GM19455 (cell line): Measurements from ENCODE around the gene LPCAT4.

Experiments used
- ATAC-seq: cut with Tn5 transposase; IDR thresholded peaks from one replicate; pipeline ENCODE4 v1.9.1; 2021; ENCODE audit not compliant: unreplicated experiment

LPCAT4 gene

DNA sequence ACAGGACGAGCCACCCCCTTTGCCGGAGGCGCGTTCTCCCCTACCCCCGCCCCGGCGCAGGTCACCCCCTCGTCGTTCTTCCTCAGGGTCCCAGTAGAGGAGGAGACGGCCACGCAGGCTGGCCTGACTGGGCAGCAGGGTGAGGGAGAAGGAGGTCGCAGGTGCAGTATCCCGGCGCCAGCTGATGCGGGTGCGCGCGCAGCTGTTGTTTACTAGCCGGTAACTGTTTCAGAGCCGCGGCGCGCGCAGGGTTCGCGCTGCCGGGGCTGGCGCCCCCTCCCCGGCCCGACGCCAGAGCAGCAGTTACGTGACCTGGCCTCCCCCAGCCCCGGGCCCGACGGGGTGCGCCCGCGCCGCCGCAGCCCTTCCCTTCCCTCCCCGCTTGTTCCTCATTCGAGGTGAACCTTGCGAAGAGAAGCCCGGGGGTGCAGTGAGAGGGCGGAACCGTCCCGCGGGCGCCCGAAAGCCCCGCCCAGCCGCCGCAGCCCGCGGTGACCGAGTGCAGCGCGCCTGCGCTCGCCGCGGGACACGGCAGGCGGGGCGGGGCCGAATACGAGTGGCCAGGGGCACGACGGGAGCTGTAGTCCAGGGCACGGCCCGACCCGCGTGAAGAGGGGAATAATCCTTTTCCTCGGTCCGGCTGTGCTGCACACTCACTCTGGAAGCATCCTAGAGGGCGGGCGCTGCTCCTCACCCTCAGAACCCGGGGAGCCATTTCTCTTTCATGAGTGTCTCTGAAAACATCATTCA, 29.3 kb downstream of the LPCAT4 start, which contains the start of gene SLC12A6:
TSS of gene SLC12A6 (minus strand) at position 225 of the 750 bp plus-strand sequence. CDS start 1,101 bp downstream, outside the sequence.
- peak; percentile 71 for ATAC-seq

DNA sequence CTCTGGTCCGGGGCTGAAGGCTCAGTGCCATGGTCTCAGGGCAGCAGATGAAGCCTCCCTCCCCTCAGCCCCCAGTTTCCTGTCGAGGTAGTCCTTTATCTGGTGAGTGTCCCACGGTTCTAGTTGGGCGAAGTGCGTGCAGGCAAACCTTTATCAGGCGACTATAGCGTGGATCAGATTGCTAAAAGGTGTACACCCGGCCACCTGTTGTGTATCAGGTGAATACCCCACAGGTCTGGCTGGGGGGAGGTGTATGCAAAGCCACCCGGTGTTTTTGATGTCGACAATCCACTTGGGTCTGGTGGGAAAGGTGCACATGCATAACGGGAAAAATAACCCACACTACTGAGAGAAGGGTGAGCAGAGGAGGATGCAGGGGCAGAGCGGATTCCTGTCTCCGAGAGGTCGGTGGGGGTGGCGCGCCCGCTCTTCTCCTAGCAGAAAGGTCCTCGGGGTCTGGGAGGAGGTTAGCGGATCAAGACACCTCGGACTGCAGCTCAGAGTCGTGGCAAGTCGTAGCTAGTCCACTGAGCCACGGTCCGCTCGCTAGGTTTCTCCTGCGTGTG, 29.9 kb downstream of the LPCAT4 start:
- peak; percentile 14 for ATAC-seq

DNA sequence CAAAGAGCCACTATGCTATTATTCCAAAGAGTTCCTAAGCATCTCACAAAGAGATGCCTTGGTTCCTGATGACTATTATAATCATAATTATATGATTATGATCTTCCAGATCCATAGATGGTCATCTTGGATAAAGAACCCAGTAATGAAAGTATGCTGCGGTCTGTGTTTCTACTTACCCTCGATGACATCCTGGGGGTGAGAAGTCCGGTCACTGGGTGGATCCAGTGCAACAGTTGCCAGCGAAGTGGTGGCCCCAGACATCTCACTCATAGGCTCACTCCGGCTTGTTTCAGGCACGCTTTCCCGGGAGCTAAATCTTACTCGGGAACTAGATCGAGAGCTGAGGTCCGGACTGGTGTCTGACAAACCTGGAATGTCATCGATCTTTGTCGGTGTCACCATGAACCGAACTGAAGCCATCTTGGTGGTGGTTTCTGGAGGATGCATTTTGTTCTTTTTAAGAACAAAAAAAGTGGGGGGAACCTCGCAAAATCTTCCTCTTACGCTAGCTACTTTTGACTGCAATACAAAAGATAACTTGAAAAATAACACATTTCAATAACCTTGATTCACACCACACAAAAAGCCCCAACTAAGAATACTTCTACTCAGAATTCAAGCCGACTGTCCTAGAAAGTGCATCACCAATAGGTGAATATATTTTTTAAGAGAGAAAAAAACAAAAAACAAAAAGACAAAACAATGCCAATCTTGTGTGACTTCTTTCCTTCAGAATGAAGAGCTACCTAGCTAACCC, 30.6 kb downstream of the LPCAT4 start:
- no peak for ATAC-seq

DNA sequence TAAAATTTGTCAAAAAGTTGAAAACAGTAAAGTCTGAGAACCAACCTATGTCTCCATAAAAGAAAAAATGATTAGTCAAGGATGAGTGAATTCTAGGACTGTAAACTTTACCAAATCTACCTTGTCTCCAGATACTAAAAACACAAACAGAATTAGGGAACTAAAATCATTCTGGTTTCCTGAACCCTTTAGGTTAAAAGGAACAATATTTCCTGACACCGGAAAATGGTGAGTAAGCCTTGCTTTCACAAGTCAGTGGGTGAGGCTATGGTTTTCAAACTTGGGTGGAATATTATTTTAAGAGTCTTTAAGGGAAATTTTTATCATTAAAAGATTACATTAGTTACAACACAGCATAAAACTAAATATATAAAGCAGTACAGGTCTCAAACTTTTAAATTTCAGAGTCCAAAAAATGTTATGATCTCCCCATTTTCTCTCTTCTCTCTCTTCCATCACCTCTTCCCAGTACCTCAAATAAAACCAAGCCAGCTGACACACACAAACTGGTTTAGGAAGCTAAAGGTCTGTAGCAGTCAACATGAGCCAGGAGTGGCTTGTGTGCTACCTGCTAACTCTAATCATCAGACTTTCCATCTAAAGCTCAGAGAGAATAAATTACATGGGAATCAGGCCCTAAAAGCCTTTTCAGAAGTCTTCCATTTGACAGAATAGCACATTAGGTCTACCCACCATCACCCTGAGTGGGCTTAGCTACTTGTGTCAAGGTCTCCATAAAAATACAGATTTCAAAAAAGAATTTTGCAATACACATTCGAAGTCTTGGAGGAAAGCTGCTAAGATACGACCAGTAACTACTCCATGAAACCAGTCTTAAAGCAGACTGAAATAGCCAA, 31.6 kb downstream of the LPCAT4 start:
- ATAC-seq = no peak

DNA sequence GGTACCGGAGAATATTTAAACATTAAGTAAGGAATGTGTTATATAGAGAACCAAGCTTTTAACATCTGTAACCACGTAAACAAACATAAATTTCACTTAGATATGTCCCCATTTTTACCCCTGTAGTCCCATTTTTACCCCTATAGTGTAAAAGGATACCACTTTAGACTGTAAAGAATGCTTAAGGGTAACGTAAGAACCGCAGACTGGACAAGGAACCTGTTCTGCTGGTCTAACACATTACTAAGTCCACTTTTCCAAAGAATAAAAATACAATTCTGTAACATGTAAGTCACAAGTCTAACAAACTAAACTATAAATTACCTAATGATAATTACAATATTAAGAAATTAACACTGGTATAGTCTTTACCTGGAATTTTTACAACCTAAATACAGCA, 32.3 kb downstream of the LPCAT4 start:
- ATAC-seq = no peak

DNA sequence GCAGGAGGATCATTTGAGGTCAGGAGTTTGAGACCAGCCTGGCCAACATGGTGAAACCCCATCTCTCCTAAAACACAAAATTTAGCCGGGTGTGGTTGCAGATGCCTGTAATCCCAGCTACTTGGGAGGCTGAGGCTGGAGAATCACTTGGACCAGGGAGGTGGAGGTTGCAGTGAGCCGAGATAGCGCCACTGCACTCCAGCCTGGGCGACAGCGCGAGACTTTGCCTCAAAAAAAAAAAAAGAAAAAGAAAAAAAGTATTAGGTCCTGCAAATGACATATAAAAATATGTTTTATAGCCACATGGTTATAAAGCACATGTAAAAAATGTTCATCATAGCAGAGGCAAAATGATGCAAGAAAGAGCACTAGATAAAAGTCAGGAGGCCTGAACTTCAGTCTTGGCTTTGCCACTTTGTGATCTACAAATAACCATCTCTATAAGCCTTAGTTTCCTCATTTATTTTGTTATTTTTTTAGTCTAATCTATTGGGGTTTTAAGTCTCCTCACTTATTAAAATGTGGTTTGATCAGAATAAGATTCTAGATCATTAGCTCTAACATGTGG, 34.4 kb downstream of the LPCAT4 start:
- ATAC-seq = no peak

DNA sequence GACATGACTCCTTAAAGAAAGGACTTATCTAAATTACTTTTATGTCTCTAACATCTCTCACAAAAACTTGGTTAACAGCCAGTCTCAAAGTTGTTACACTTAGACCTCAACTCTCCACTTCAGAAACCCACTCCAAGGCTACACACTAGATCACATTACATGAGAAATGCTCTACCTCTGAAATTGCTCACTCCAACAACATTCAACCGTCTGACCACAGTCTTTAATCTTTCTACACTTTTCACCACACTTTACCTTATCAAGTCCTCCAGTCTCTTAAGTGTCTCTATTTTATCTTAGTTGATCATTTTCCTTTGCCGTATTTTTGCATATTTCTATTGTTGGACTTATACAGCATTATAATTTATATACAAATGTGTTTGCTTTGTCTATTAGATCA, 35.2 kb downstream of the LPCAT4 start:
- no peak for ATAC-seq

DNA sequence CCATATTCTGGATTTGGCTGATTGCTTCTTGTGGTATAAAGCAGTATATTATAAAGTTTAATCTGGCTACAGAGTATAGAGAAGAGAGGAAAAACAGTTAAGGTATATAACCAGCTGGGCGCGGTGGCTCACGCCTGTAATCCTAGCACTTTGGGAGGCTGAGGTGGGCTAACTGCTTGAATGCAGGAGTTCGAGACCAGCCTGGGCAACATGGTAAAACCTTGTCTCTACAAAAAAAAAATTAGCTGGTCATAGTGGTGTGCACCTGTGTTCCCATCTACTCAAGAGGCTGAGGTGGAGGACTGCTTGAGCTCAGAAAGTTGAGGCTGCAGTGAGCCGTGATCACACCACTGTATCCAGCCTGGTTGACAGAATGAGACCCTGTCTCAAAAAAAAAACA, 36.7 kb downstream of the LPCAT4 start:
- no peak for ATAC-seq

DNA sequence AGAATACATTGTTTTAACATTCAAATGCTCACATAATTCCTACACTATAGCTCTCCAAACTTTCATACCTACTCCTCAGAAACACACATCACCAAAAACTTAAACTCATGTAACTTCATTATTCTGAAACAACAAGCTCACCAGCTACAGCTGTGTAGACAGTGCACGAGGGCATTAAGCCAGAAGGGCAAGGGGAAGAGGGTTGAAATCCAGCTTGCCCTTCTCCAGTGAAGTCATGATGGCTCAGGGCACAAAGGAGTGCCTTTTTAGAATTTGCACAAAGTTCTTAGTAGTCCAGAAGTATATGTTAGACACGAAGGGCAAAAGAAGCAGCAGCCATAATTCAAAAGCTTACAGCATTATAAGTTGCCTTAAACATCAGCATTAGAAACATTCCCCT, 38.0 kb downstream of the LPCAT4 start:
- no peak for ATAC-seq

DNA sequence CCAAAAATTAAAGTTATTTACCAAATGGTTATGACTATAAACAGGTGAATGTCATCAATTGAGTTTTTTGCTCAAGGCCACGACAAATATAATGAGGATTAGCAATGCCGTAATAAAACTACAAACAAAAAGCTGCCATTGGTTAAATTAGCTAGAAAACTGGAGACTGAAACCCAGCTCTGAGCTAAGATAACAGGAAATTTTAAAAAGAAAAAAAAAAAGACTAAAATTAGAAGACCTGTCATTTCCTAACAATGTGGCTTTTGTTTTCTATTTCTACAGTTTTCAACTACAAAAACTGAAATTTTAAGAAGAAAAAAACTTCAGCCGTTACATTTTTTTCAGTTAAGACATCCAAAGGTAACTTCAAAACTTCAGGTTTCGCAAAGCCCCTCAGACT, 39.1 kb downstream of the LPCAT4 start:
- no peak for ATAC-seq

DNA sequence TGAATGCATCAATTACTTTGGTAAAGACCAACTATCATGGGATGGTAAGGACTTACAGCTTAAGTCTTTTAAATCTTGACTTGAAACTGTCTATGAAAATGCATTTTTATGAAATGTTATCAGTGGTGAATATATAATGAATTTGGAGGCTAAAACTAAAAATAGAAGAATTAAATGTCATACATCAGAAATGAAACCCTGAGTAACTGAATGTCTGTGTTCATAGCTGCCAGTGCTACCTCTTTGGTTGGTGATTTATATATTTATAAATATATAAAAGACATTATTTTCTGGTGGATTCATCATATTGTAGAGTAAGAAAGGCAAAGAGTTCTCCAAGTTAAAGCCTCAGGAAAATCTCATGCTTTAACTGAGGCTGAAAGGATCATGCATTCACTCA, 41.6 kb downstream of the LPCAT4 start:
- ATAC-seq = no peak

DNA sequence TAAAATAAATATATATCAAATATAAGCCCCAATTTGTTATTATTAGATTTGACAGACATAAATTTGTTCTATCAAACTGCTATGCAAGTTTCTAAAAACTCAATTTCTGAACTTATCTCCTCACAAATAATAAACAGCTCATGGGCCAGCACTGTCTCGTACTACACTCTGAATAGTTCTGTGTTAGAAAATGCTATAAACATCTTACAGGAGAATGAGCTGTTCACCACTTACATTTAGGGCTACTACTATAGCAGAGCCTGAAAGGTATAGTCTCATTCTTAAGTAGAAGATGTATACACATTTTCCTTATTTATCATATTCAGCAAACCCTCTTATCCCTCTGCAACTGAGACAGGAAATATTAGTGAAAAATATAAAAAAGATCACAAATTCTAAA, 42.1 kb downstream of the LPCAT4 start:
- ATAC-seq = no peak

DNA sequence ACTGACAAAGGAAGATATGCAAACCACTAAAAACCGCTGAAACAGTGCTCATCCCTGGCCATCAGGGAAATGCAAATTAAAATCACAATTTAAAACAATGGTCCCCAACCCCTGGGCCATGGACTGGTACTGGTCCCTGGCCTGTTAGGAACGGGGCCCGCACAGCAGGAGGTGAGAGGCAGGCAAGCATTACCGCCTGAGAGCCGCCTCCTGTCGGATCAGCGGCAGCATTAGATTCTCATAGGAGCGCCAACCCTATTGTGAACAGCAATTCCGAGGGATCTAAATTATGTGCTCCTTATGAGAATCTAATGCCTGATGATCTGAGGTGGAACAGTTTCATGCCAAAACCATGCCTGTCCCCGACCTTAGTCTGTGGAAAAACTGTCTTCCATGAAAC, 43.8 kb downstream of the LPCAT4 start:
- ATAC-seq = no peak

DNA sequence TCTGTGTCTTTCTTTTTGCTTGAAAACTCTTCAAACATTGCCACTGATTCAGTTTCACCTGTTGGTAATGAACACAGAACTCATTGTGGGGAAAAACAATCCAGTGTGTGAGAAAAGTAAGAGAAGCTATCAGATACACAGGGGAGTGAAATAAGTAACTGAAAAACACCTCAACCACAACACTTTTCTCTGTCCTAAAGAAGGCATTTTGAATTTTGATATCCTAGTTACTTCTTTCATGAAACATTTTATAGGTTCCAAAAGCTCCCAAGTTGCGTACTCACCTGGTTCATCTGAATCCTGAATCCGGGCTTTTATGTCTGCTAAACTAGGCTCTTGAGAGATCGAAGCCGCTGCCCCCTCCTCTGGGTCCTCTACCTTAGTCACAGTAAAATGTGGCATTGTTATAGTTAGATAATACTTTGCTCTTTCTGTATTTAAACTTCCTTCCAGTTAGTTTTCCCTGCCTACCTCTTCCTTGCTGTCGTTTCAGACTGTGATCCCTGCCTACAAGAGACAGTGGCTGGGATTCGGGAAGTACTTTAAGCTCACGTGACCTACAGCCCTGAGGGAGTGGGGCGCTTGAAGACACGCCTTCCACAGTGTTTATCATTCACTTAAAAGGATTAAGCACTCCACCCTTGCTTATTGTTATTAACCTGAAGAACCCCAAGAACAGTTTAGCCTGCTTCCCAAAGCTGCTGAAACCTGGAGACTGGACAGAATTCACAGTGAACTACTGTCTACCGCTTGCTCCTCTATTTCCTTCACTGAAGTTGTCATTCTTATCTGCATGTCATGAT, 48.5 kb downstream of the LPCAT4 start:
- ATAC-seq = peak; percentile 63

DNA sequence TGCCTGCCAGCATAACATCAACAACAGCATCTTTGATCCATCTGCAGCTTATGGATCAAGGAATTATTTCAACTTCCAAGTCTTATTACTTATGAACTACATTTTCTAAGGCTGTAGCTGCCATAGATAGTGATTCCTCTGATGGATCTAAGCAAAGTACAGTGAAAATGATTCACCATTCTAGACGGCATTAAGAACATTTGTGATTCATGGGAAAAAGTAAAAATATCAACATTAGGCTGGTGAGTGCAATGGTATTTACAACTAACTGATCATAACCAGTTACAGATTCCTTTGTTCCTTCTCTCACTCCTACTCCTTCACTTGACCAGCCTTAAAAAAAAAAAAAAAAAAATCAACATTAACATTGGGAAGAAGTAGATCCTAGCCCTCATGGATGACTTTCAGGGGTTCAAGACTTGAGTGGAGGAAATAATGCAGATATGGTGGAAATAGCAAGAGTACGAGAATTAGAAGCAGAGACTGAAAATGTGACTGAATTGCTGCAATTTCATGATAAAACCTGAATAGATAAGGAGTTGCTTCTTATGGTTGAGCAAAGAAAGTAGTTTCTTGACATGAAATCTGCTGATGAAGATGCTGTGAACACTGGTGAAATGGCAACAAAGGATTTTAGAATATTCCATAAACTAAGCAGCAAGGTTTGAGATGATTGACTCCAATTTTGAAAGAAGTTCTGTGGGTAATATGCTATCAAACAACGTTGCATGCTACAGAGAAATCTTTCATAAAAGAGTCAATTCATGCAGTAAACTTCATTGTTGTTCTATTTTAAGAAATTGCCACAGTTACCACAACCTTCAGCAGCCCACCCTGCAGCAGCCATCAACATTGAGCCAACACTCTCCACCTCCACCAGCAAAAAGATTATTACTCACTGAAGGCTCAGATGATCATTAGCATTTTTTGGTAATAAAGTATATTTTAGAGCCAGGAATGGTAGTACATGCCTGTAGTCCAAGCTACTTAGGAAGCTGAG, 52.2 kb downstream of the LPCAT4 start:
- ATAC-seq = no peak

DNA sequence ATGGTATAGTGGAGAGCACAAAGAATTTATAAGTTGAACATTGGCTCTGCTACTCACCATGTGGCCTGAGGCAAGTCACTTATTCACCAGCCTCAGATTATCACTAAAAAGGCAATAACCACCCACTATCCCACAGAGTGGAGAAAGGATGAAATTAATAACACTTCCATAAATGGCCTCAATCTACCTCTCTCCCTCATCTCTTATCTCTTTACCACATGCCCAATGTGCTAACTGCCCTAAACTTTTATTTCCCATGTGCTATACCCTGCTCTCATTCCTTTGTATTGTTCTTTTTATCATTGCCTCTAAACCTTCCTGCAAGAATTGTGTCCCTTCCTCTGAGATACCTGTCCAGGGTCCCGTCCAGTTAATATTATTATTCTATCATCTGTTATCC, 55.4 kb downstream of the LPCAT4 start:
- no peak for ATAC-seq
